GM19025 (cell line): ENCODE results near the gene MFNG.

Experiments
- ATAC-seq: cut with Tn5 transposase; IDR thresholded peaks from one replicate; pipeline ENCODE4 v1.9.1; 2021; ENCODE audit warnings: mild to moderate bottlenecking, low read depth, moderate library complexity; ENCODE audit not compliant: unreplicated experiment

Gene MFNG

GRCh38 chr22:37454857-37455686, 31.1 kb downstream of the MFNG start:
- ATAC-seq: no peak

GRCh38 chr22:37453696-37454095, 32.5 kb downstream of the MFNG start:
- no peak for ATAC-seq

GRCh38 chr22:37451218-37451617, 35.0 kb downstream of the MFNG start:
- ATAC-seq: no peak

- no peak for ATAC-seq
These were observed 36.7 kb downstream of the MFNG start for GRCh38 chr22:37449331-37450001.

- no peak for ATAC-seq
These were observed 37.6 kb downstream of the MFNG start for GRCh38 chr22:37448516-37449127.

GRCh38 chr22:37445501-37445900, 40.7 kb downstream of the MFNG start:
- ATAC-seq: no peak

- no peak for ATAC-seq
These were observed 42.2 kb downstream of the MFNG start for GRCh38 chr22:37443977-37444376.

- no peak for ATAC-seq
These were observed 43.1 kb downstream of the MFNG start for GRCh38 chr22:37443086-37443485.

- ATAC-seq: no peak
These were observed 43.6 kb downstream of the MFNG start for GRCh38 chr22:37442537-37442936.

- ATAC-seq: no peak
These were observed 44.0 kb downstream of the MFNG start for GRCh38 chr22:37442135-37442534.

GRCh38 chr22:37440875-37441274, 45.3 kb downstream of the MFNG start:
- ATAC-seq: no peak

- ATAC-seq: no peak
These were observed 46.8 kb downstream of the MFNG start for GRCh38 chr22:37439347-37439746.

GRCh38 chr22:37435970-37436603, 50.1 kb downstream of the MFNG start:
- no peak for ATAC-seq

- no peak for ATAC-seq
These were observed 52.4 kb downstream of the MFNG start for GRCh38 chr22:37433786-37434185.

- no peak for ATAC-seq
These were observed 53.5 kb downstream of the MFNG start for GRCh38 chr22:37432708-37433054.

GRCh38 chr22:37431801-37432707, 54.1 kb downstream of the MFNG start:
- no peak for ATAC-seq

- ATAC-seq: no peak
These were observed 54.8 kb downstream of the MFNG start for GRCh38 chr22:37431366-37431765.

GRCh38 chr22:37430941-37431340, 55.2 kb downstream of the MFNG start:
- ATAC-seq: no peak

GRCh38 chr22:37428649-37429586, 57.3 kb downstream of the MFNG start:
- no peak for ATAC-seq
